Tibial nerve (tissue), 3 donors: Measurements from ENCODE around the gene TENM4.

Experiments
- CTCF ChIP-seq, 5 experiments: fragments of 200-600 bp in 3 of 5; fragments of 450-650 bp in 2 of 5; sonication (generic) in 3 of 5; IDR thresholded peaks; one replicate each; pipeline ENCODE4 v1.5.1; 2016 to 2019; ENCODE audit warnings: antibody characterized with exemption in 5 of 5, mild to moderate bottlenecking in 3 of 5, moderate library complexity in 2 of 5
- POLR2A ChIP-seq, 2 donors: fragments of 450-650 bp; IDR thresholded peaks; one replicate each; pipeline ENCODE4 v1.6.1; 2017; ENCODE audit warnings: antibody characterized with exemption in 2 of 2, mild to moderate bottlenecking in 2 of 2, moderate library complexity in 2 of 2

GRCh38 chr11:78912778-78913177 lies 528.1 kb downstream of the TENM4 start:
- TF ChIP-seq CTCF (IDR thresholded peaks at IDR 0.05) (no peak), POLR2A (IDR thresholded peaks at IDR 0.05) (no peak)
